HG03354 (cell line): ENCODE results near the gene FZD10.

ENCODE experiments used
- ATAC-seq: cut with Tn5 transposase; IDR thresholded peaks from one replicate; pipeline ENCODE4 v1.9.1; 2021; ENCODE audit warnings: mild to moderate bottlenecking; ENCODE audit not compliant: unreplicated experiment, poor library complexity, severe bottlenecking

FZD10 gene

GRCh38 chr12:130200445-130200844 lies 38.2 kb downstream of the FZD10 start:
- no peak for ATAC-seq

GRCh38 chr12:130201037-130201436 lies 38.8 kb downstream of the FZD10 start:
- no peak for ATAC-seq

- ATAC-seq: no peak
These were observed 39.9 kb downstream of the FZD10 start for GRCh38 chr12:130202201-130202600.

- ATAC-seq: no peak
These were observed 40.9 kb downstream of the FZD10 start for GRCh38 chr12:130203151-130203550.

GRCh38 chr12:130204541-130204953 lies 42.3 kb downstream of the FZD10 start:
- no peak for ATAC-seq

GRCh38 chr12:130205495-130205894 lies 43.2 kb downstream of the FZD10 start:
- ATAC-seq: no peak

GRCh38 chr12:130212384-130212989 lies 50.2 kb downstream of the FZD10 start:
- ATAC-seq: no peak

GRCh38 chr12:130213249-130213648 lies 51.0 kb downstream of the FZD10 start:
- ATAC-seq: no peak

- no peak for ATAC-seq
These were observed 52.6 kb downstream of the FZD10 start for GRCh38 chr12:130214686-130215395.
